ENCODE measurements around the gene KNDC1. TPM values are rescaled to one million over a fixed set of nuclear protein-coding genes. Genes with fewer than 3 reads are reported as not detected.

Gene KNDC1
- total and polyA plus RNA-seq, 2 experiments from 2014 or later, result 1.8 to 16.0 TPM

- no peaks in the 10 kb centered on the region for H3K9me3 Mint-ChIP-seq
- Histone ChIP-seq H3K79me2 (replicated peaks; ENCODE audit: insufficient read depth) (no peaks in the 10 kb centered on the region), H2AFZ (no peak overlapping the region), H3K4me1 (ENCODE audit: insufficient read depth) (no peaks in the 10 kb centered on the region), H3K27ac (ENCODE audit: low read depth) (no peak overlapping the region), H3K27me3 (ENCODE audit: insufficient read depth) (no peaks in the 10 kb centered on the region), H3F3A (replicated peaks; ENCODE audit: low read depth) (no peaks in the 10 kb centered on the region), H3K9me2 (ENCODE audit: insufficient read depth) (no peaks in the 10 kb centered on the region), H3K36me3 (ENCODE audit: insufficient read depth) (no peaks in the 10 kb centered on the region), H4K20me1 (replicated peaks; ENCODE audit: insufficient read depth) (no peaks in the 10 kb centered on the region), H3K4me3 (no peak overlapping the region), H3K4me2 (no peak overlapping the region)
- no peak overlapping the region for H3K27ac Mint-ChIP-seq
- ATAC-seq (no peak), DNase-seq (ENCODE audit: low spot score) (no peak)
- H3K36me3 Mint-ChIP-seq (ENCODE audit: low read depth), result no peaks in the 10 kb centered on the region
- TF ChIP-seq, protein P1, sequence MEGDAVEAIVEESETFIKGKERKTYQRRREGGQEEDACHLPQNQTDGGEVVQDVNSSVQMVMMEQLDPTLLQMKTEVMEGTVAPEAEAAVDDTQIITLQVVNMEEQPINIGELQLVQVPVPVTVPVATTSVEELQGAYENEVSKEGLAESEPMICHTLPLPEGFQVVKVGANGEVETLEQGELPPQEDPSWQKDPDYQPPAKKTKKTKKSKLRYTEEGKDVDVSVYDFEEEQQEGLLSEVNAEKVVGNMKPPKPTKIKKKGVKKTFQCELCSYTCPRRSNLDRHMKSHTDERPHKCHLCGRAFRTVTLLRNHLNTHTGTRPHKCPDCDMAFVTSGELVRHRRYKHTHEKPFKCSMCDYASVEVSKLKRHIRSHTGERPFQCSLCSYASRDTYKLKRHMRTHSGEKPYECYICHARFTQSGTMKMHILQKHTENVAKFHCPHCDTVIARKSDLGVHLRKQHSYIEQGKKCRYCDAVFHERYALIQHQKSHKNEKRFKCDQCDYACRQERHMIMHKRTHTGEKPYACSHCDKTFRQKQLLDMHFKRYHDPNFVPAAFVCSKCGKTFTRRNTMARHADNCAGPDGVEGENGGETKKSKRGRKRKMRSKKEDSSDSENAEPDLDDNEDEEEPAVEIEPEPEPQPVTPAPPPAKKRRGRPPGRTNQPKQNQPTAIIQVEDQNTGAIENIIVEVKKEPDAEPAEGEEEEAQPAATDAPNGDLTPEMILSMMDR (conservative IDR thresholded peaks at IDR 0.05; ENCODE audit: low read depth in 2 of 2), result no peak
- TF ChIP-seq POLR2AphosphoS5 (IDR thresholded peaks at IDR 0.05; ENCODE audit: low read depth) (no peak), EZH2phosphoT487 (IDR thresholded peaks at IDR 0.05; ENCODE audit: unreplicated experiment) (no peak)
- TF ChIP-seq, protein P2, sequence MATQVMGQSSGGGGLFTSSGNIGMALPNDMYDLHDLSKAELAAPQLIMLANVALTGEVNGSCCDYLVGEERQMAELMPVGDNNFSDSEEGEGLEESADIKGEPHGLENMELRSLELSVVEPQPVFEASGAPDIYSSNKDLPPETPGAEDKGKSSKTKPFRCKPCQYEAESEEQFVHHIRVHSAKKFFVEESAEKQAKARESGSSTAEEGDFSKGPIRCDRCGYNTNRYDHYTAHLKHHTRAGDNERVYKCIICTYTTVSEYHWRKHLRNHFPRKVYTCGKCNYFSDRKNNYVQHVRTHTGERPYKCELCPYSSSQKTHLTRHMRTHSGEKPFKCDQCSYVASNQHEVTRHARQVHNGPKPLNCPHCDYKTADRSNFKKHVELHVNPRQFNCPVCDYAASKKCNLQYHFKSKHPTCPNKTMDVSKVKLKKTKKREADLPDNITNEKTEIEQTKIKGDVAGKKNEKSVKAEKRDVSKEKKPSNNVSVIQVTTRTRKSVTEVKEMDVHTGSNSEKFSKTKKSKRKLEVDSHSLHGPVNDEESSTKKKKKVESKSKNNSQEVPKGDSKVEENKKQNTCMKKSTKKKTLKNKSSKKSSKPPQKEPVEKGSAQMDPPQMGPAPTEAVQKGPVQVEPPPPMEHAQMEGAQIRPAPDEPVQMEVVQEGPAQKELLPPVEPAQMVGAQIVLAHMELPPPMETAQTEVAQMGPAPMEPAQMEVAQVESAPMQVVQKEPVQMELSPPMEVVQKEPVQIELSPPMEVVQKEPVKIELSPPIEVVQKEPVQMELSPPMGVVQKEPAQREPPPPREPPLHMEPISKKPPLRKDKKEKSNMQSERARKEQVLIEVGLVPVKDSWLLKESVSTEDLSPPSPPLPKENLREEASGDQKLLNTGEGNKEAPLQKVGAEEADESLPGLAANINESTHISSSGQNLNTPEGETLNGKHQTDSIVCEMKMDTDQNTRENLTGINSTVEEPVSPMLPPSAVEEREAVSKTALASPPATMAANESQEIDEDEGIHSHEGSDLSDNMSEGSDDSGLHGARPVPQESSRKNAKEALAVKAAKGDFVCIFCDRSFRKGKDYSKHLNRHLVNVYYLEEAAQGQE (IDR thresholded peaks at IDR 0.05; ENCODE audit: unreplicated experiment), result no peak
- TF ChIP-seq, protein P3, sequence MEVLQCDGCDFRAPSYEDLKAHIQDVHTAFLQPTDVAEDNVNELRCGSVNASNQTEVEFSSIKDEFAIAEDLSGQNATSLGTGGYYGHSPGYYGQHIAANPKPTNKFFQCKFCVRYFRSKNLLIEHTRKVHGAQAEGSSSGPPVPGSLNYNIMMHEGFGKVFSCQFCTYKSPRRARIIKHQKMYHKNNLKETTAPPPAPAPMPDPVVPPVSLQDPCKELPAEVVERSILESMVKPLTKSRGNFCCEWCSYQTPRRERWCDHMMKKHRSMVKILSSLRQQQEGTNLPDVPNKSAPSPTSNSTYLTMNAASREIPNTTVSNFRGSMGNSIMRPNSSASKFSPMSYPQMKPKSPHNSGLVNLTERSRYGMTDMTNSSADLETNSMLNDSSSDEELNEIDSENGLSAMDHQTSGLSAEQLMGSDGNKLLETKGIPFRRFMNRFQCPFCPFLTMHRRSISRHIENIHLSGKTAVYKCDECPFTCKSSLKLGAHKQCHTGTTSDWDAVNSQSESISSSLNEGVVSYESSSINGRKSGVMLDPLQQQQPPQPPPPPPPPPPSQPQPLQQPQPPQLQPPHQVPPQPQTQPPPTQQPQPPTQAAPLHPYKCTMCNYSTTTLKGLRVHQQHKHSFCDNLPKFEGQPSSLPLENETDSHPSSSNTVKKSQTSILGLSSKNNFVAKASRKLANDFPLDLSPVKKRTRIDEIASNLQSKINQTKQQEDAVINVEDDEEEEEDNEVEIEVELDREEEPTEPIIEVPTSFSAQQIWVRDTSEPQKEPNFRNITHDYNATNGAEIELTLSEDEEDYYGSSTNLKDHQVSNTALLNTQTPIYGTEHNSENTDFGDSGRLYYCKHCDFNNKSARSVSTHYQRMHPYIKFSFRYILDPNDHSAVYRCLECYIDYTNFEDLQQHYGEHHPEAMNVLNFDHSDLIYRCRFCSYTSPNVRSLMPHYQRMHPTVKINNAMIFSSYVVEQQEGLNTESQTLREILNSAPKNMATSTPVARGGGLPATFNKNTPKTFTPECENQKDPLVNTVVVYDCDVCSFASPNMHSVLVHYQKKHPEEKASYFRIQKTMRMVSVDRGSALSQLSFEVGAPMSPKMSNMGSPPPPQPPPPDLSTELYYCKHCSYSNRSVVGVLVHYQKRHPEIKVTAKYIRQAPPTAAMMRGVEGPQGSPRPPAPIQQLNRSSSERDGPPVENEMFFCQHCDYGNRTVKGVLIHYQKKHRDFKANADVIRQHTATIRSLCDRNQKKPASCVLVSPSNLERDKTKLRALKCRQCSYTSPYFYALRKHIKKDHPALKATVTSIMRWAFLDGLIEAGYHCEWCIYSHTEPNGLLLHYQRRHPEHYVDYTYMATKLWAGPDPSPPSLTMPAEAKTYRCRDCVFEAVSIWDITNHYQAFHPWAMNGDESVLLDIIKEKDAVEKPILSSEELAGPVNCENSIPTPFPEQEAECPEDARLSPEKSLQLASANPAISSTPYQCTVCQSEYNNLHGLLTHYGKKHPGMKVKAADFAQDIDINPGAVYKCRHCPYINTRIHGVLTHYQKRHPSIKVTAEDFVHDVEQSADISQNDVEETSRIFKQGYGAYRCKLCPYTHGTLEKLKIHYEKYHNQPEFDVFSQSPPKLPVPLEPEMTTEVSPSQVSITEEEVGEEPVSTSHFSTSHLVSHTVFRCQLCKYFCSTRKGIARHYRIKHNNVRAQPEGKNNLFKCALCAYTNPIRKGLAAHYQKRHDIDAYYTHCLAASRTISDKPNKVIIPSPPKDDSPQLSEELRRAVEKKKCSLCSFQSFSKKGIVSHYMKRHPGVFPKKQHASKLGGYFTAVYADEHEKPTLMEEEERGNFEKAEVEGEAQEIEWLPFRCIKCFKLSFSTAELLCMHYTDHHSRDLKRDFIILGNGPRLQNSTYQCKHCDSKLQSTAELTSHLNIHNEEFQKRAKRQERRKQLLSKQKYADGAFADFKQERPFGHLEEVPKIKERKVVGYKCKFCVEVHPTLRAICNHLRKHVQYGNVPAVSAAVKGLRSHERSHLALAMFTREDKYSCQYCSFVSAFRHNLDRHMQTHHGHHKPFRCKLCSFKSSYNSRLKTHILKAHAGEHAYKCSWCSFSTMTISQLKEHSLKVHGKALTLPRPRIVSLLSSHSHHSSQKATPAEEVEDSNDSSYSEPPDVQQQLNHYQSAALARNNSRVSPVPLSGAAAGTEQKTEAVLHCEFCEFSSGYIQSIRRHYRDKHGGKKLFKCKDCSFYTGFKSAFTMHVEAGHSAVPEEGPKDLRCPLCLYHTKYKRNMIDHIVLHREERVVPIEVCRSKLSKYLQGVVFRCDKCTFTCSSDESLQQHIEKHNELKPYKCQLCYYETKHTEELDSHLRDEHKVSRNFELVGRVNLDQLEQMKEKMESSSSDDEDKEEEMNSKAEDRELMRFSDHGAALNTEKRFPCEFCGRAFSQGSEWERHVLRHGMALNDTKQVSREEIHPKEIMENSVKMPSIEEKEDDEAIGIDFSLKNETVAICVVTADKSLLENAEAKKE (CRISPR knock-in tag; IDR thresholded peaks at IDR 0.05), result no peak
- H3K27me3 Mint-ChIP-seq (ENCODE audit: insufficient read depth, low read depth, poor library complexity), result peaks cover 5% of the 10 kb centered on the region
- H3K4me3 Mint-ChIP-seq, result no peak overlapping the region
- peaks cover 4% of the 10 kb centered on the region; the same call in 2 of the 3 replicates for H3K4me1 Mint-ChIP-seq
Observed at GRCh38 chr10:133273534-133274143, 113.6 kb downstream of the KNDC1 start.

Data from GM23338 (cell line).